ENCODE measurements around the gene ARL6IP5. TPM values are rescaled to one million over a fixed set of nuclear protein-coding genes. Genes with fewer than 3 reads are reported as not detected.
A peak's percentile ranks its signal among the peaks of the same experiment; 100 is the strongest.

Gene ARL6IP5
- total RNA-seq, 1 donor from 2014 or later = 36.4 TPM

DNA sequence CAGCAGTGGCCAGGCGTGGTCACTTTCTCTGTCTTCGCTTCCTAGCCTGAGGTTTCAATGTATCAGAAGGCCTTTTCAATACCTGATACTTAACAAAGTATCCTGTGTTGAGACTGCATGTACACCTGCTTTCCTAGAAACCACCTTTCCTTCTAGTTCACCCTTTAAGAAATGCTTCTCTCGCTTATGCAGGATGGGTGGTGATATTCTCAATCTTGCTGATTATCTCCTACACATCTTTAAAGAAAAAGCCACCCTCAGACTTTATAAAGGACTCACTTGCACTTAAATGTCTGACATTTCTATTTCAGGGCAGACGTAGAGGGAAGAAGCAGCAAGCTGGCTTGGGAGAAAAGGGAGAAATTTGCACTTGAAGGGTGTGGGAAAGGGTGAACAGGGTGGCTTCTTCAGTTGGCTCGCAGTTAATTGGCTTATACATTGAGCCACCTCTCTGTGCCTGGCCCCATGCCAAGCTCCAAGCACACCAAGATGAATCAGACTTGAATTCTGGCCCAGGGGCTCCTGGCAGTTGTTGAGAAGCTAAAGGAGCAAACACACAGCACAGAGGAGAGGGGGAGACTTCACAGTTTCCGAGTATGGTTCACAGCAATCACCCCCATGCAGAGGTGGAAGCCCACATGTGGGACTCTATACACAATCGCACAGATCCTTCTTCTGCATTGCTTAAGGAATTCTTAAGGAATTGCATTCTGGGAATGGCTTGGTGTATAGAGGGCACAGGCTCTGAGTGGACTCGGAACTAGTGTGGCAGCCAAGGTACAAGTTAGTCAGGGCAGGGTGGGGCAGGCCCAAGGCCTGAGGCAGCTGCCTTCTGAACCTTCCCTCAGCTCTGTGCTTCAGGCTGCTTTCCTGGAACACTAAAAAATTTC, 1.3 kb downstream of the ARL6IP5 start:
- peak; percentile 88 for ATAC-seq

DNA sequence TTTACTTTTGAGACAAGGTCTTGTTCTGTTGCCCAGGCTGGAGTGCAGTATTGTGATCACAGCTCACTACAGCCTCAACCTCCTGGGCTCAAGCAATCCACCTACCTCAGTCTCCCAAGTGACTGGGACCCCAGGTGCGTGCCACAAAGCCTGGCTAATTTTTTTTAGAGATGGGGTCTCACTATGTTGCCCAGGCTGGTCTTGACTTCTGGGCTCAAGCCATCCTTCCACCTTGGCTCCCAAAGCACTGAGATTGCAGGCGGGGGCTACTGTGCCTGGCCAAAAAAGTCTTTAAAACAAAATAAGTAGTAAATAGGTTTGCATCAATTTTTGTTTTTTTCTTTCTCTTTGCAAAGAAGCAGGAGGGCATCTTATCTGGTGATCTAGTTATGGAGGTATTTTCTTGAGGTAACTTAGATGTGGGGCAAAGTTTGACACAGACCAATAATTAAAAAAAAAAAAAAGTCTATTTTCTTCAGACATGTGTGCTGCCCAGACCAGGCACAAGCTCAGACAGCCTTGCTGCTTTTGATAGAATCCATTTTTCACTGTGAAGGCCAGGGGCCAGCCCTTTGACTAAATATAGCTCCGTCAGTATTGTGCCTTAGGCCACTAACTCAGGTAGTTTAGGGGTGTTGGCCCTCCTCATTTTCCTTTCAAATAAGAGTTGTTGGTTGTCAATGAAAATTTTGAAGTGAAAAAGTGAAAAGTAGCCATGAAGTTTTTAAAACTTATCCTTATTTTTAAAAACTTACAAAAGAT, 2.5 kb downstream of the ARL6IP5 start:
- ATAC-seq = no peak

DNA sequence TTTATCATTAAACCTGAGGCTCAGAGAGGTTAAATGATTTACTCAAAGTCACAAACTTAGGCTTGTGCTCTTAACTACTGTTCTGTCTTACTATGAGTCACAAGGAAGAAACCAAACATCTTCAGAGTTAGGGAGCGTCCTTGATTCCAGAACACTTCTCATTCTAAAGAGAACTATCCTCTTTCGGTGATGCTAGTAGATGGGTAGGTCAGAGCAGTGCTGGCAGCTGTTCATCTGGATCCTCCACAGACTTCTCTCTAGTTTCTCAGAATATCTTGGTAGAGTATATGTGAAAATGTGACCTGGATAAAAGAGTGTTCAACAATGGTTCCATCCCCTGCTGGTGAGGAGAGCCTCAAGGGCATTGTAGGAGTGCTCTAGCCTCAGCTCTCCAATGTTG, 3.3 kb downstream of the ARL6IP5 start:
- peak; percentile 18 for ATAC-seq

DNA sequence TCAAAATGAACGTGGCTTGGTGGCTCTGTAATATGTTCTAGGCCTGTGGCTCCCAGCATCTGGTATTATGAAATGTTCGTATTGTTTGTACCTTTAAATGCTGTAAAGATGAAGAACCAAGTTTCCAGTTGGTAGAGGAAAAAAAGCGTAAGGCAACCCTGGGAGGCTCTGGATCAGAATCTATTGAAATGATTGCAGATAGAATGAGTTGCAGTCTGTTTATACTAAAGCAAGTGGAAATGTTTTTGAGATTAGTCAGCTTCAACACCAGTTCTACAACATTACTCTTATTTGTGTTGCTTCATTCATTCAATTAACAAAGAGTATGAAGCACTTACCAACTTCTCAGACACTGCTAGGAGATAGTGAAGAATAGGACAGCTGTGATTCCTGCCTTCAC, 5.3 kb downstream of the ARL6IP5 start:
- ATAC-seq = peak; percentile 49

DNA sequence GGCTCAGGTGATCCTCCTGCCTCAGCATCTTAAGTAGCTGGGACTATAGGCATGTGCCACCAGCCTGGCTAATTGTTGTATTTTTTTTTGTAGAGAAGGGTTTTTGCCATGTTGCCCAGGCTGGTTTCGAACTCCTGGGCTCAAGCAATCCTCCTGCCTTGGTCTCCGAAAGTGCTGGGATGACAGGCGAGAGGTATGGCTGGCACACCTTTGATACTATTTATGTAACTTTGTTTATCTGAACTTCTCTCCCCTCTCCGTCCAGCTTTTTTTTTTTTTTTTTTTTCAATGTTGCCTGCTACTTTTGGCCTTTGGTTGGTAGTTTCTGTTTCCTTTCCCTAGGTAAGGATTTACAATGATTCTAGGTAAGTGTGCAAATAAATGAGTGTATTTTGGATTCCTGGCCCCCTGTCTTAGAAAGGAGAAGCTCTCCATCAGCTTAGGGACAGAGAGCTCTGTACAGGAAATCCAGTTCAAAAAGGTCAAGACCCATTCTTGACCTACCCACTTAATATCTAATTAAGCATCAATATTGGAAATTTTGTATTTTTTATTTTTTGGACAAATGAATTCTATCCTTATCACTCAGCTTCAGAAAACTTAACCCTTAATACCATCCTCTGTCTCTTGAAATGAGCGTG, 6.8 kb downstream of the ARL6IP5 start:
- no peak for ATAC-seq

DNA sequence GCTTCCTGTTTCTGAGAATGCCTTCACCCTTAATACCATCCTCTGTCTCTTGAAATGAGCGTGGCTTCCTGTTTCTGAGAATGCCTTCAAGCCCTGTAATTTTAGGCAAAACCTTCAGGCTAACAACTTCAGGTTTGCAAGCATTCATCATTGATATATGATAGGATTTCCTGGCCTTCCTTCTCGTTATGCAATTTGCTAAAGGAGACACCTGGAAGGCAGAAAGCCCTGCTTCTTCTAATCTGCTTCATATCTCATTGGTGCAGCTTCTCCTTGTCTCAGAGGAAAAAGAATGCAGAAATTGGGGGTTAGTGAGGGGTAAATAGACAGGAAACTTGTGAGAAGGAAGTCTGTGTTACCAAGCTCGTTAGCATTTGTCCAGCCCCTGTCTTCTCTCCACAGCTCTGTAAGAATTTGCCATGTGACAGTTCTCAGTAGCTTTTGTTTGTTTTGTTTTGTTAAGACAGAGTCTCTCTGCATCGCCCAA, 7.3 kb downstream of the ARL6IP5 start:
- ATAC-seq = no peak

DNA sequence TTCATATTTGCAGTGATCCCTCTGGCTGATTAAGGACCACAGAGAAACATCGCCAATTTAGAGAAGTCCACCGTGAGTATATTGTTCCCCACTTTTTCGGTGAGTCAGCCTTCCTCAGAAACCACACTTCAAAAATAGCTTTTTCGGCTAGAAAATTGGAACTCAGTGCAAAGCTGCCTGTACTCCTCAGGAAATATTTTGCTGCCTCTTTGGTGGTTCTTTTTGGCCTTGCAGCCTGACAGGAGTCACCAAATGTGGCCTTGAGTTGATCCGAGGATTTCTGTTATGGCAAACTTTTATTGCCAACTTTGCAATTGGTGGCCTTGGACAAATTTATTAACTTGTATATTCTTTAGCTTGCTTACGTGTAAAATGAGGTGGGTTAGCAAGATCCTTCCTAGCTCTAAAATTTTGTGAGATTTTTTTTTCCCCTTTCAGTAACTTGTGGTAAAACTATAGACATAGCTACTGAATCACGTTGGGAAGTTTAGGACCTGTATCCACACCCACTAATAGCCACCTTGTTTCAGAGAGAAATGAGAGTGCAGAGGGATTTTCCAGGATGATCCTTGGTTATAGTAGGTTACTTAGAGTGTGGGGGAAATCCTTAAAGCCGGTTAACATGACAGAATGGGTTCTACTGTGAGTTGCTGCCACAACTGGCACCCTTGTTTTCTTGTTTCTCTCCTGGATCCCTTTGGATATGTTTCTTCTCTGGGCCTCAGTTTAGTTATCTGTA, 9.9 kb downstream of the ARL6IP5 start:
- ATAC-seq = no peak

DNA sequence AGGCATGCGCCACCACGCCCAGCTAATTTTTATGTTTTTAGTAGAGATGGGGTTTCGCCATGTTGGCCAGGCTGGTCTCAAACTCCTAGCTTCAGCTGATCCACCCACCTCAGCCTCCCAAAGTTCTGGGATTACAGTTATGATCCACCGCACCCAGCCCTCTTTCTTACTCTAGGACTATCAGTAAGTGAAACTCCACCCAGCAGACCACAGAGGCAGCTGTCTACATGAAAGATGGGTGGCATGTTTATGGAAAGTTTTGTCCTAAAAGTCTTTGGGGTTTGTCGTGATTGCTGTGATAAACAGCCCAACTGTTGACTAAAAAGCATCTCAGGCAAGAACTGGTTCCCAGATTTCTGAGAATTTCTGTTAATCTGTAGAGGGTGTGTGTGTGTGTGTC, 10.9 kb downstream of the ARL6IP5 start:
- no peak for ATAC-seq

DNA sequence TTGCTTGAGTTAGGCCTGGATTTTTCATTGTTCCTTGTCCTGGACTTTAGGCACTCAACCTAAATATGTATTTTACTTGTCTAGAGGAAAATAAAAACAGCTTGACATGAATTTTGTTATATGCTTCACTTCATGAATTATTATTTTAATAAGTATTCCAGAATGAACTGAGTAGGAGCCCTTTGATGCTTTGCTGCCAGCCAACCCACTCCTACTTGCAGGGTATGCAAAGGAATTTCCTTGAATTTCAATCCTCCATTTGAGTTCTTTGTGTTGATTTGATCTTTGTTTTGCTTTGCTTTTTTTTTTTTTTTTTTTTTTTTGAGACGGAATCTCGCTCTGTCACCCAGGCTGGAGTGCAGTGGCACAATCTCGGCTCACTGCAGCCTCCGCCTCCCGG, 11.6 kb downstream of the ARL6IP5 start:
- no peak for ATAC-seq

DNA sequence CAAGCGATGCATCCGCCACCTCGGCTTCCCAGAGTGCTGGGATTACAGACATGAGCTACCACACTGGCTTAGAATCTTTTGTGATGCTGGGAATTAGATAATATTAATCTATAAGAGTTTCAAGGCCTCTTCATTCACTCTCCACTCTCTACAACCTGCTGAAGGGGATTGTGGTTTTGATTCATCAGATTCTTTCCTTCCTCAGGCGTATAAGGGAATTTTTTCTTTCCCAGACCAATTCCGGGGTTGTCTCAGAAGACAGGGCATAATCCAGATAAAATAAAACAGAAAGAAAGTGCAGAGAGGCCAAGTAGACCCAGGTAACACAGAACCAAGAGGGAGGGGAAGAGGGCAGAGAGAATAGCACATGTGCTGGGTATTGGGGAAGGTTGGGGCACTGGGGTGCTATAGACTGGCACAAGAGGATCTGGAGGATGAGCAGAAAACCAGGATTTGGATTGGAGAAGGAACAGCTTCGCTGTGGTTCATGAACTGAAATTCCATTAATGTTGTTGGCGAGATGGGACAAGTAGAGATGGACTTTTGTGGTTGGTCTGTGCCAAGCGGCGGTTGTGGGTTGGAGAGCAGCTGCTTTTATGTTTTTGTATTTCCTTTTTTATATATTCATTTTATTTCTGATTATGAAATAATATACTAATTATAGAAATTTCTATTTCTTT, 12.8 kb downstream of the ARL6IP5 start:
- no peak for ATAC-seq

DNA sequence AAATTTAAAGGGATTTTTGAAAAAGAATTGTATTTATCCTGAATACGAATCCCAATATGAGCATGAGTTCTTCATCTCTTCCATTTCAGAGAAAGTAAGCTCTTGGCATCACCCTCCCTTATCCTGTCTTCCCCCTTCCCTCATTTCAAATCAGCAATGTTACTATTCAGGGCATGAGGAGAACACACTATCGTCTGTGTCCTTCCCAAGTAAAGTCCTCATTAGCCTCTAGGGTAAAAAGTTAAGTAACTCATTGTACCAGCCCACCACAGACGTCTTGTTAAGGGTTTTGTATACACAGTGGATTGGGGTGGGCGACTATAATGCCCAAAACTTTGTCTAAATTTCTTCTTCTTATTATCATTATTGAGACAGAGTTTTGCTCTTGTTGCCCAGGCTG, 14.8 kb downstream of the ARL6IP5 start:
- no peak for ATAC-seq

DNA sequence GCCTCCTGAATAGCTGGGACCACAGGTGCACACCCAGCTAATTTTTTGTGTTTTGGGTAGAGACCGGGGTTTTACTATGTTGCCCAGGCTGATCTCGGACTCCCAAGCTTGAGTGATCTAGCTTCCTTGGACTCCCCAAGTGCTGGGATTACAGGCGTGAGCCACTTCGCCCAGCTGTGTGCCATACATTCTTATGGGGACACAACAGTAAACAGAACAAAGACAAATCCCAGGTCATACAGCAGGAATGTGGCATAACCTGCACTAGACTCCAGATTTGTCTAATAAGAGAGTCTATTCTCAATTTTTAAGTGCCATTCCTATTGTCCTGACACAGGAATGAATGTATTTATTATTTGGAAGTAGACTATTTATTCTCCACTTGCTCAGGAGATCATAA, 17.6 kb downstream of the ARL6IP5 start:
- ATAC-seq = peak; percentile 36

DNA sequence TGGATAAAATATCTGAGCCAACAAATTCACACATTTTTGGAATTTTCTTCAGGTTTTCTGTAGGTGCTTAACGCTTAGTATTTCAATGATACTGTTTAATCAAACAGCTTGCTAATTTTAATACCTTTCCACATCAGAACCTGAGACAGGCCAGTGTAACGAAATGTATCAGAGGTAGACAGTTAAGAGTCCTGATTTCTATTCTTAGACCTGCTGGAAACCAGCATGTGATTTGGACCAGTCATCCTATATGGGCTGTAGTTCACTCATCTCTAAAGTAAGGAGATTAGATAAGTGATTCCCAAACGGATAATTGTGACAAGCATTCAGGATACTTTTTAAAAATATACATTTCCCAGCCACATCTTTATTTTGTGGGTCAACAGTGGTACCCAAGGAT, 18.4 kb downstream of the ARL6IP5 start:
- ATAC-seq = no peak

DNA sequence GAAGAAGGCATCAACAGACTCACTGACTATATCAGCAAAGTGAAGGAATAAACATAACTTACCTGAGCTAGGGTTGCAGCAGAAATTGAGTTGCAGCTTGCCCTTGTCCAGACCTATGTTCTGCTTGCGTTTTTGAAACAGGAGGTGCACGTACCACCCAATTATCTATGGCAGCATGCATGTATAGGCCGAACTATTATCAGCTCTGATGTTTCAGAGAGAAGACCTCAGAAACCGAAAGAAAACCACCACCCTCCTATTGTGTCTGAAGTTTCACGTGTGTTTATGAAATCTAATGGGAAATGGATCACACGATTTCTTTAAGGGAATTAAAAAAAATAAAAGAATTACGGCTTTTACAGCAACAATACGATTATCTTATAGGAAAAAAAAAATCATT, 19.8 kb downstream of the ARL6IP5 start:
- no peak for ATAC-seq

DNA sequence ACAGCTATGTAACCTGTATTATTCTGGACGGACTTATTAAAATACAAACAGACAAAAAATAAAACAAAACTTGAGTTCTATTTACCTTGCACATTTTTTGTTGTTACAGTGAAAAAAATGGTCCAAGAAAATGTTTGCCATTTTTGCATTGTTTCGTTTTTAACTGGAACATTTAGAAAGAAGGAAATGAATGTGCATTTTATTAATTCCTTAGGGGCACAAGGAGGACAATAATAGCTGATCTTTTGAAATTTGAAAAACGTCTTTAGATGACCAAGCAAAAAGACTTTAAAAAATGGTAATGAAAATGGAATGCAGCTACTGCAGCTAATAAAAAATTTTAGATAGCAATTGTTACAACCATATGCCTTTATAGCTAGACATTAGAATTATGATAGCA, 20.6 kb downstream of the ARL6IP5 start:
- ATAC-seq = no peak

DNA sequence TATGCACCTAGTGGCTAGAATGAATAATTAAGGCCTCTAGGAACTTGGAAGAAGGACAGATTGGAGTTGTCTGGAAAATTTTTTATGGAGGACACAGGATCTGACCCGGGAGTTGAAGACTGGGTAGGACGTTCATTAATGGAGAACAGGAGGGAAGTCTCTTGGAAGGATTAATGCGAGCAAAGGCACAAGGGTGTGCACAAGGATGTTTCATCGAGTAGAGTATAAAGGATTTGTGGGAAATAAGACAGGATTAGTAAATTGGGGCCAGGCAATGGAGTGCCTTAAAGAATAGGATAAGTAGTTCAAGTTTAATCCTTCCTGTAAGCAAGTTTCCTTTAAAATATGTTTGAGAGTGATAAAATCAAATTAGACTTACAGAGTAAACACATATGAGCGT, 23.1 kb downstream of the ARL6IP5 start:
- ATAC-seq = no peak

DNA sequence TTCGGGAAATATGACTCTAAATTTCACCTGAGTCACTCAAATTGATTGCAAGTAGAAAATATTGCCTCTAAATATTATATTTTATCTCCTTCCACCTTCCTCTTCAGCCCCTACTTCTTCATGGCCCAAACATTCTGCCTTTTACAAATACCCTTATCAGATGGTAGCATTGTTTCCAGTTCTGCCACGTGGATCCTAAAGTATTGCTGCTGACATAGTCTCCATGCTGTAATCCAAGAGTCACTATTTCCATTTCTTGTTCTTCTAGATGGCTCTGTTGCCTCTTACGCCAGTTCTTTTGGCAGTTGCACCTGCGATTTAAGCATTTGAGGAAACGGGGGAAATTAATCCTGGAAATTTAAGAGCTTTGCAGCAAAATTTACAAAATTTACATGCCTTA, 24.1 kb downstream of the ARL6IP5 start:
- ATAC-seq = no peak

DNA sequence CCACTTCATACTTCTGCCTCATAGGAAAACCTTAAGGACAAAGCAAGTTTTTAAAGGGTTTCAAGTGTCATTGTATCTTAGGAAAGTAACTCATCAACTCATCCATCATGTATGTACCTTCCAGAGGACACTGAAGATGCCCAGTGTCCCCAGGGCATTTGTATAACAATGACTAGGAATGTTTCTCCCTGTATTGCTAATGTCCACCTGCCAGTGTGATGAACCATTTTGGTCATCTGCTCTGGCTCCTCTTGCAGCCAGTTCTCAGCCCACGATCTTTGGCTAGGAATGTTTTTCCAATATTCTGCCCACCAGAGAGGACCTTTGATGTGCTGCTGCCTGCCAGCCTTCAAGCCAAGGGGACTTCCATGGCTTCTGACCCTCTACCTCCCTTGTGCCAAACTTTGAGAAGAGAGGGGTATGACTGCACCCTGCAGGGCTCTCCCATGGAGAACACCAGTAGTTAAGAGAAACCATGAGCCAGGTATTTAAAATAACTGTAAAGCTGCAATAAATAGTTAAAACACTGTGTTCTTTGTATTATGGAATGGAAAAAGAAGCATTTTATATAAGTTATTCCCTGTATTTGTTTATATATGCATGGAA, 26.3 kb downstream of the ARL6IP5 start:
- no peak for ATAC-seq

DNA sequence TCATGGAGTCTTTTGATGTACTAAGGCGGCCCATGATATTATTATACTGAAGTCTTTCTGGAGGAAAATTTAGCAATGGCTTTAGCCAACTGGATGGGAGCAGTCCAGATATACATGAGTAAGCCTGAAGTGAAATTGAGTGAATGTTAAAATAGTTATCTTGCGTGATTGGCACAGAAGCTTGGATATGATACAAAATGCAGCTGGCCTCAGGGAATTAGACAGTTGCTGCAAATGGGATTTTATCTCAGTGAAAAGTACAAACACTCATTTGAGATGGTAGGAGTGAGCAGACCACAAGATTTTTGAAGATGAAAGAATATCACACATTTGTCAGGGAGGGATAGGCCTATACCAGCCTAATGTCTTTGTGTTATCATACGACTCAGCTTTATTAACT, 28.8 kb downstream of the ARL6IP5 start:
- no peak for ATAC-seq

DNA sequence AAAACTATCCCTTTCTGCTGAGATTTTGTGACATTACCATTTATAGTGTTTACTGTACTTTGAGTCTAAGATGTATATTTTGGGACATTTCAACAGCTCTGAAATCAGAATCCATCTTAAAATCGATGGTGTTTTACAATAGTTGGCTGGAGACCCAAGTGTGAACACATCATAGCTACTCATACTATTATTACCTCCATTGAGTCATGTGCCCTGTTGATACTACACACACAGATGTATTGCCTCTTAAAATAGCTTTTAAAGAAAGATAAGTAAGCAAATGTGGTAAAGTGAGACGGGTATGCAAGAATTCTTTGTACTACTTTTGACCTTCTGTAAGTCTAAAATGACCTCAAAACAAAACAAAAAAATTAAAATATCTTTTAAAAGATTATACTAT, 31.0 kb downstream of the ARL6IP5 start:
- no peak for ATAC-seq

DNA sequence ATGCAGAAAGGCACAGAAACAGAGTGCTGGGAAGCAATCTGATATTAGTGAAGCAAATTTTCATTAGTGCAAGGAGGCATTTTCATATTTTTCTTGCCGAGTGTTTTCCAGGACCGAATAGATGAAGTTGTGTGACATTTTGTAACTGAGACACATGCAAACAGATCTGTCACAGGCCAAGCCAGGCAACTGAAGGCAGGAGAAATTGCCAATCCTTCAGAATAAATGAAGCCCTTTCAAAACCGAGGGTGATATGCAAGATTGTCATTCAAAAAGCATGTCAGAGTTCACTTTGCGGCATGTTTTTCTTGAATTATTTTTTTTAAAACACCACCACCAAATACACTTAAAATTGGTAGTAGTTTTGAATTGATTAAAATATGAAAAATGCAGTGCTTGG, 31.4 kb downstream of the ARL6IP5 start:
- no peak for ATAC-seq

DNA sequence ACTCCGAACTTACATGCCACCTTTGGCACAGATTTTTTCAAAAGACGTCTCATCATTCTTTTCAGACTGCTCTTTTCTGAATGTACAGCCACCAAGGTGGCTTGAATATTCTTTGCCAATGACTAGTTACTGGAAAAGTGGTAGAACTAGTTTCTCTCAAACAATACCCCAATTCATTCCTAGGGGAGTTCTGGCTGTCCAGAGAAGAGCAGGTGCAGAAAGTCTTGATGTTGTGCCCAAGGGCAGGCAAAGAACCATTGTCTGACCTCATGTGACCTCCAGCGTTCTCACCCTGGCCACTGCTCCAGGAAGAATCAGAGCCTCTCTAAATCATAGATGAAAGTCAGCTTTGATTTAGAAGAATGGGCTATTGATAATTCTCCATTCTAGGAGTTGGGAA, 32.2 kb downstream of the ARL6IP5 start:
- no peak for ATAC-seq

Data from esophagus mucosa (tissue), 1 donor.